ENCODE results near the gene CDRT4. TPM values are rescaled to one million over a fixed set of nuclear protein-coding genes. Genes with fewer than 3 reads are reported as not detected.
A peak's percentile ranks its signal among the peaks of the same experiment; 100 is the strongest.

Gene CDRT4
- polyA plus RNA-seq, 1 experiment = 4.1 TPM

GRCh38 chr17:15409721-15410250, 57.6 kb downstream of the CDRT4 start:
- Histone ChIP-seq H3K4me3 (ENCODE audit: low read depth, low read length) (peak overlapping the region; percentile 37), H3K27me3 (ENCODE audit: control insufficient read depth, insufficient read depth, low read length) (no peaks in the 10 kb centered on the region), H3K9me3 (ENCODE audit: control insufficient read depth, insufficient read depth, low read length) (no peaks in the 10 kb centered on the region; the same call in 1 of the 2 replicates), H3K27ac (ENCODE audit: low read depth, low read length) (peak overlapping the region; percentile 96)
- CTCF ChIA-PET = interaction anchor here (0.8 to 2.8 kb wide), 2 partner anchors 26 to 93 kb away, joined by 3 to 14 read pairs; no protein-coding TSS in a partner anchor
- DNase-seq (ENCODE audit: low read depth, low spot score) = peak; percentile 93
- no peak for TF ChIP-seq CTCF (IDR thresholded peaks at IDR 0.05; ENCODE audit: low read depth, low read length)
- POLR2A ChIA-PET = interaction anchor here (0.8 to 1.5 kb wide), 6 partner anchors 9 to 54 kb away, joined by 3 to 6 read pairs (median 4); no protein-coding TSS in a partner anchor

- Histone ChIP-seq H3K27ac (ENCODE audit: low read depth, low read length) (peak overlapping the region; percentile 96), H3K9me3 (ENCODE audit: control insufficient read depth, insufficient read depth, low read length) (no peaks in the 10 kb centered on the region; the same call in 1 of the 2 replicates), H3K4me3 (ENCODE audit: low read depth, low read length) (no peak overlapping the region), H3K27me3 (ENCODE audit: control insufficient read depth, insufficient read depth, low read length) (no peaks in the 10 kb centered on the region)
- TF ChIP-seq CTCF (IDR thresholded peaks at IDR 0.05; ENCODE audit: low read depth, low read length) = no peak
- ChIA-PET CTCF (interaction anchor here (2.8 kb wide), 1 partner anchor 94 kb away, joined by 14 read pairs; no protein-coding TSS in a partner anchor), POLR2A (interaction anchor here (0.8 to 1.5 kb wide), 3 partner anchors 8 to 31 kb away, joined by 3 to 4 read pairs (median 3); no protein-coding TSS in a partner anchor)
- no peak for DNase-seq (ENCODE audit: low read depth, low spot score)
Measured at GRCh38 chr17:15408803-15409202, 58.6 kb downstream of the CDRT4 start.

- no peak for TF ChIP-seq CTCF (IDR thresholded peaks at IDR 0.05; ENCODE audit: low read depth, low read length)
- ChIA-PET POLR2A (no interaction called here), CTCF (no interaction called here)
- Histone ChIP-seq H3K27ac (ENCODE audit: low read depth, low read length) (no peak overlapping the region), H3K9me3 (ENCODE audit: control insufficient read depth, insufficient read depth, low read length) (no peaks in the 10 kb centered on the region), H3K4me3 (ENCODE audit: low read depth, low read length) (no peak overlapping the region), H3K27me3 (ENCODE audit: control insufficient read depth, insufficient read depth, low read length) (no peaks in the 10 kb centered on the region)
- DNase-seq (ENCODE audit: low read depth, low spot score) = no peak
Measured at GRCh38 chr17:15406081-15406480, 61.3 kb downstream of the CDRT4 start.

- POLR2A ChIA-PET = no interaction called here
- no peak for DNase-seq (ENCODE audit: low read depth, low spot score)
- Histone ChIP-seq H3K27ac (ENCODE audit: low read depth, low read length) (no peak overlapping the region), H3K9me3 (ENCODE audit: control insufficient read depth, insufficient read depth, low read length) (no peaks in the 10 kb centered on the region), H3K27me3 (ENCODE audit: control insufficient read depth, insufficient read depth, low read length) (no peaks in the 10 kb centered on the region), H3K4me3 (ENCODE audit: low read depth, low read length) (no peak overlapping the region)
- TF ChIP-seq CTCF (IDR thresholded peaks at IDR 0.05; ENCODE audit: low read depth, low read length) = no peak
- CTCF ChIA-PET = no interaction called here
Measured at GRCh38 chr17:15405058-15405415, 62.4 kb downstream of the CDRT4 start.

GRCh38 chr17:15404106-15405057, 63.0 kb downstream of the CDRT4 start:
- Histone ChIP-seq H3K4me3 (ENCODE audit: low read depth, low read length) (no peak overlapping the region), H3K27ac (ENCODE audit: low read depth, low read length) (no peak overlapping the region), H3K27me3 (ENCODE audit: control insufficient read depth, insufficient read depth, low read length) (no peaks in the 10 kb centered on the region), H3K9me3 (ENCODE audit: control insufficient read depth, insufficient read depth, low read length) (no peaks in the 10 kb centered on the region)
- peak; percentile 24 for DNase-seq (ENCODE audit: low read depth, low spot score)
- TF ChIP-seq CTCF (IDR thresholded peaks at IDR 0.05; ENCODE audit: low read depth, low read length) = no peak
- CTCF ChIA-PET = interaction anchor here (0.5 kb wide), 1 partner anchor 99 kb away, joined by 4 read pairs; no protein-coding TSS in a partner anchor
- POLR2A ChIA-PET = no interaction called here
